Endothelial cell of coronary artery (primary cell): Measurements from ENCODE around the gene CEACAM19. TPM values are rescaled to one million over a fixed set of nuclear protein-coding genes. Genes with fewer than 3 reads are reported as not detected.

ENCODE experiments used
- total RNA-seq: library from RNA; depleted of rRNA; stranded (reverse); fragments of >200 nt; gene quantifications from 2 replicates; pipeline ENCODE4 v1.2.3, GENCODE V29; 2014

Gene CEACAM19, protein sequence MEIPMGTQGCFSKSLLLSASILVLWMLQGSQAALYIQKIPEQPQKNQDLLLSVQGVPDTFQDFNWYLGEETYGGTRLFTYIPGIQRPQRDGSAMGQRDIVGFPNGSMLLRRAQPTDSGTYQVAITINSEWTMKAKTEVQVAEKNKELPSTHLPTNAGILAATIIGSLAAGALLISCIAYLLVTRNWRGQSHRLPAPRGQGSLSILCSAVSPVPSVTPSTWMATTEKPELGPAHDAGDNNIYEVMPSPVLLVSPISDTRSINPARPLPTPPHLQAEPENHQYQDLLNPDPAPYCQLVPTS
- total RNA-seq: 1.3 and 1.5 TPM in 2 replicates

DNA sequence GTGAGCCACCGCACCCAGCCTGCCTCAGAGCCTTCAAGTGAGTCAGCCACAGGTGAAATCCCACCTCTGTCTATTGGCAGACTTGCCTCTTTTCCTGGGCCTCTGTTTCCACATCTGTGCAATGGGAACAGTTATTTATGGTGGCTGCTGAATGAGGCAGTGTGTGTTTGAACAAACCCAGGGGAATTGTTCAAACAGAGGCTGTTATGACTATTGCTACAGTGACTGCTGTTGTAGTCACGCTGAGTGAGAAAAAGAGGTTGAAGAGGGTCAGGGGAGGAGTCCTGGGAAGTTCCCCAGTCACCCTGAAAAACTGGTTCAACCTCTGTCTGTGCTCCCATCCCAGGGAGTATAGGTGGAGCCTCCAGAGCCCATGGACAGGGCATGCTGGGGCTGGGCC lies at the start of gene CEACAM19:
Gene CEACAM19, plus strand, starts transcription at position 83 of the 400 bp plus-strand sequence. CDS start 450 bp downstream, outside the sequence.

DNA sequence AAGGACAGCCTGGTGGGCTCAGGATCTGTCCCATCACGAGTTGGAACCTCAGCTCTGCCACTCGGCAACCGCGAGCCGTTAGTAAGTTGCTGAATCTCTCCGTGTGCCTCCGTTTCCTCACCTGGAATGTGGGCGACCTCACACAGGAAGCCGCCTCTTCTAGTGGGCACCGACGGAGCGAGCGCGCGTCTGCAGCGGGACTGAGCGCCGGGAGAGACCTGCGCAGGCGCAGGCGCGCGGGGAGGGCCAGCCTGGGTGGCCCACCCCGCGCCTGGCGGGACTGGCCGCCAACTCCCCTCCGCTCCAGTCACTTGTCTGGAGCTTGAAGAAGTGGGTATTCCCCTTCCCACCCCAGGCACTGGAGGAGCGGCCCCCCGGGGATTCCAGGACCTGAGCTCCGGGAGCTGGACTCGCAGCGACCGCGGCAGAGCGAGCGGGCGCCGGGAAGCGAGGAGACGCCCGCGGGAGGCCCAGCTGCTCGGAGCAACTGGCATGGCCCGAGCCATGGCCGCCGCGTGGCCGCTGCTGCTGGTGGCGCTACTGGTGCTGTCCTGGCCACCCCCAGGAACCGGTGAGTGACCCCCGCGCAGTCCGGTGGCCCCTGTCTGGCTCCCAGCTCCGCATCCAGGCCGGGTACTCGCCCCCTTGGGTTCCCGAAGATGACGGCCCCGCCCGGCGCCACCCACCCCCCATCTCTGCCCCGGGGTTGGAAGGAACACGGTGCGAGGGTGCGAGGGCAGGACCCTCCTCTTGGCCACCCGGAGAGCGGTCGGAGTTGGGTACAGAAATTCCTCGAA lies 27.5 kb upstream of the CEACAM19 start, which contains the start of gene PVR:
Gene PVR, plus strand, starts transcription at position 306 of the 797 bp plus-strand sequence. Its CDS starts 187 bp downstream, at position 493.

DNA sequence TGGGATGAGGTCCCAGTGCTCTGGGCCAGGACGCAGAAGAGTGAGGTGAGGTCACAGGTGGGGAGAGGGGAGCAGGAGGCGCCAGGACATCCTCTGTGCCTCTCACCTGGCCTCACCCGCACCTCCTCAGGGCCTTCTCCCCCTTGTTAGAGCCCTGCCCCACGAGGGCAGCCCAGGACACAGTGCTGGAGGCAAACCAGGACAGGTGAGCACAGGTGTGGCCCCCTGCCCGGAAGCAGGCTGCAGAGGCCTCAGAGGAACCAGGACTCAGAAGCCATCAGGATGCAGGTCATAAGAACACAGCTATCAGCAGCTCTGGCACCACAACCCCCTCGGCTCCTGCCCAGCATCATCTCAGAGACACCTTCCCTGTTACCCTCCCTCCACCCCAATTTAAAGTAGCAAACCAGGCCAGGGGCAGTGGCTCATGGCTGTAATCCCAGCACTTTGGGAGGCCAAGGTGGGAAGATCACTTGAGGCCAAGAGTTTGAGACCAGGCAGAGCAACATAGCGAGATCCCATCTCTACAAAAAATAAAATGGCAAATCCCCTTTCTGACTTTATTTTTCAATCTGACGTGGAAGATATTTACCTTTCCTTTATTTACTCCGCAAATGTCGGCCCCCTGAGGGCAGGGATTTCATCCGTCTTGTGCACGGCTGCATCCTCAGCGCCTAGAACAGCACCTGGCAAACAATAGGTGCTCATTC lies 27.4 kb downstream of the CEACAM19 start, which contains the start of gene CEACAM16:
Gene CEACAM16, plus strand, starts transcription at position 660 of the 710 bp plus-strand sequence. CDS start 2,306 bp downstream, outside the sequence.

Other genes starting within 250 kb of the CEACAM19 start
- gene ZNF229, start 223.0 kb upstream of the CEACAM19 start, total RNA-seq: 11.2 and 18.0 TPM in 2 replicates
- 7.3 and 7.9 TPM in 2 replicates for gene ZNF180, start 171.0 kb upstream of the CEACAM19 start, total RNA-seq
- 0.09 TPM in 1 of 2 replicates, not detected in the other for gene CEACAM20, start 141.8 kb upstream of the CEACAM19 start, total RNA-seq
- 0.27 and 0.28 TPM in 2 replicates for gene IGSF23, start 57.9 kb upstream of the CEACAM19 start, total RNA-seq
- gene PVR, start 27.6 kb upstream of the CEACAM19 start, total RNA-seq: 113 and 246 TPM in 2 replicates
- 0.09 TPM in 1 of 2 replicates, not detected in the other for gene CEACAM16, start 27.7 kb downstream of the CEACAM19 start, total RNA-seq
- 2.2 and 7.0 TPM in 2 replicates for gene BCL3, start 77.2 kb downstream of the CEACAM19 start, total RNA-seq
- not detected in 2 replicates for gene CBLC, start 106.4 kb downstream of the CEACAM19 start, total RNA-seq
- gene BCAM, start 137.6 kb downstream of the CEACAM19 start, total RNA-seq: 15.7 and 21.9 TPM in 2 replicates
- gene NECTIN2, start 174.8 kb downstream of the CEACAM19 start, total RNA-seq: 90.7 and 110 TPM in 2 replicates
- 44.8 and 73.0 TPM in 2 replicates for gene TOMM40, start 219.8 kb downstream of the CEACAM19 start, total RNA-seq
- 0.28 and 0.81 TPM in 2 replicates for gene APOE, start 234.3 kb downstream of the CEACAM19 start, total RNA-seq
- gene APOC1, start 243.1 kb downstream of the CEACAM19 start, total RNA-seq: 0.28 and 0.72 TPM in 2 replicates